K562 (cell line): ENCODE data around the gene KRTAP16-1.

Experiments used
- EP300 ChIP-seq: IDR thresholded peaks from 2 replicates; pipeline ENCODE4 v1.6.1; 2012; ENCODE audit warnings: low read length, improper control_type of control experiment
- EZH2 ChIP-seq: IDR thresholded peaks from 2 replicates; pipeline ENCODE4 v1.6.1; 2012; ENCODE audit warnings: low read depth, mild to moderate bottlenecking, inconsistent platforms, low read length, borderline replicate concordance
- HDAC2 ChIP-seq: fragments of 450-650 bp; IDR thresholded peaks from 2 replicates; pipeline ENCODE4 v1.6.1; 2016; ENCODE audit warnings: mild to moderate bottlenecking
- NFE2 ChIP-seq: IDR thresholded peaks from 2 replicates; pipeline ENCODE4 v1.6.1; 2014; ENCODE audit warnings: antibody characterized with exemption, low read depth
- POLR2A ChIP-seq: fragments of 450-650 bp; conservative IDR thresholded peaks from 2 replicates; pipeline ENCODE4 v1.6.1; 2016
- RAD21 ChIP-seq, 2 experiments: fragments of 250-450 bp in 1 of 2; fragments of 450-650 bp in 1 of 2; sonication (Bioruptor Pico) in 1 of 2; formaldehyde crosslinking in 1 of 2; IDR thresholded peaks in 1 of 2; conservative IDR thresholded peaks in 1 of 2; 2 replicates each; pipeline versions ENCODE4 v1.4.0 to v1.8.0; 2020 to 2022; ENCODE audit warnings: mild to moderate bottlenecking in 2 of 2, moderate library complexity in 1 of 2
- SIN3A ChIP-seq, 2 experiments: fragments of 150-350 bp in 1 of 2; IDR thresholded peaks; 2 replicates each; pipeline ENCODE4 v1.6.1; 2011 to 2016; ENCODE audit warnings: borderline replicate concordance in 2 of 2, low read depth in 2 of 2, low read length in 2 of 2, mild to moderate bottlenecking in 2 of 2, moderate library complexity in 2 of 2; ENCODE audit not compliant: control insufficient read depth in 1 of 2
- SLC30A9 ChIP-seq: fragments of 250-450 bp; sonication (Bioruptor Pico); IDR thresholded peaks from 2 replicates; pipeline ENCODE4 v1.8.0; 2022; ENCODE audit warnings: mild to moderate bottlenecking, moderate library complexity
- SMARCA5 ChIP-seq: fragments of 450-650 bp; IDR thresholded peaks from 2 replicates; pipeline ENCODE4 v1.6.1; 2016
- ZNF79 ChIP-seq: fragments of 250-450 bp; sonication (Bioruptor Pico); IDR thresholded peaks from 2 replicates; pipeline ENCODE4 v1.4.0; 2020; ENCODE audit warnings: low read depth, mild to moderate bottlenecking, moderate library complexity
- TF ChIP-seq, protein P1 (sequence below): fragments of 450-650 bp; formaldehyde crosslinking; IDR thresholded peaks from 2 replicates; pipeline ENCODE4 v1.4.0; 2020; ENCODE audit warnings: mild to moderate bottlenecking, moderate library complexity
- TF ChIP-seq, protein P2 (sequence below): fragments of 250-450 bp; sonication (Bioruptor Pico); IDR thresholded peaks from 2 replicates; pipeline ENCODE4 v1.5.1; 2021; ENCODE audit warnings: mild to moderate bottlenecking
- TF ChIP-seq, protein P3 (sequence below): sonication (generic); formaldehyde crosslinking; IDR thresholded peaks from 2 replicates; pipeline ENCODE4 v1.8.1; 2023; ENCODE audit warnings: mild to moderate bottlenecking, missing genetic modification reagents, moderate library complexity
- TF ChIP-seq, protein P4 (sequence below), 3 experiments: IDR thresholded peaks in 2 of 3; conservative IDR thresholded peaks in 1 of 3; 2 replicates each; pipeline ENCODE4 v1.5.1; 2011 to 2012; ENCODE audit warnings: low read length in 3 of 3, mild to moderate bottlenecking in 3 of 3, control low read depth in 2 of 3, improper control_type of control experiment in 1 of 3, inconsistent platforms in 1 of 3, low read depth in 1 of 3, mixed read lengths in 1 of 3, moderate library complexity in 1 of 3; ENCODE audit not compliant: insufficient read depth in 2 of 3

DNA sequence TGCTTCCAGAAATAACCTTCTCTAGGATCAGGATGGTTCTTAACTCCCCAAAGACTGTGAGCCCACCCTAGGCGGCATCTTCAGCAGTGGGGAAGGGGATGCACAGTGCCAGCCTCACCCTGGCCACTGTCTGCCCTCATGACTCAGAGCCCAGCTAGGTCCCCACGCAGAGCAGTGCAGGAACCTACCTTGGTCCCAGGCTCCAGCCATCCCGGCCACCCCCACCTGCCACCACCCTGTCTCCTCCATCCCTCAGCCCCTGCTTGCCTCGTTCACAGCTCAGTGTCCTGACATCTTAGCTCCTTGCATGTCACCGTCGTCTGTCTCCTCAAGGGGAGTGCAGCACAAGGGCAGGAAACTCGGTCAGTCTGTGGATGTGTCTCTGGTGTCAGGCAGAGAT is 22.5 kb upstream of the KRTAP16-1 start:
- TF ChIP-seq, protein P1, sequence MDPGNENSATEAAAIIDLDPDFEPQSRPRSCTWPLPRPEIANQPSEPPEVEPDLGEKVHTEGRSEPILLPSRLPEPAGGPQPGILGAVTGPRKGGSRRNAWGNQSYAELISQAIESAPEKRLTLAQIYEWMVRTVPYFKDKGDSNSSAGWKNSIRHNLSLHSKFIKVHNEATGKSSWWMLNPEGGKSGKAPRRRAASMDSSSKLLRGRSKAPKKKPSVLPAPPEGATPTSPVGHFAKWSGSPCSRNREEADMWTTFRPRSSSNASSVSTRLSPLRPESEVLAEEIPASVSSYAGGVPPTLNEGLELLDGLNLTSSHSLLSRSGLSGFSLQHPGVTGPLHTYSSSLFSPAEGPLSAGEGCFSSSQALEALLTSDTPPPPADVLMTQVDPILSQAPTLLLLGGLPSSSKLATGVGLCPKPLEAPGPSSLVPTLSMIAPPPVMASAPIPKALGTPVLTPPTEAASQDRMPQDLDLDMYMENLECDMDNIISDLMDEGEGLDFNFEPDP (CRISPR knock-in tag): no peak
- no peak for TF ChIP-seq EZH2
- TF ChIP-seq, protein P2, sequence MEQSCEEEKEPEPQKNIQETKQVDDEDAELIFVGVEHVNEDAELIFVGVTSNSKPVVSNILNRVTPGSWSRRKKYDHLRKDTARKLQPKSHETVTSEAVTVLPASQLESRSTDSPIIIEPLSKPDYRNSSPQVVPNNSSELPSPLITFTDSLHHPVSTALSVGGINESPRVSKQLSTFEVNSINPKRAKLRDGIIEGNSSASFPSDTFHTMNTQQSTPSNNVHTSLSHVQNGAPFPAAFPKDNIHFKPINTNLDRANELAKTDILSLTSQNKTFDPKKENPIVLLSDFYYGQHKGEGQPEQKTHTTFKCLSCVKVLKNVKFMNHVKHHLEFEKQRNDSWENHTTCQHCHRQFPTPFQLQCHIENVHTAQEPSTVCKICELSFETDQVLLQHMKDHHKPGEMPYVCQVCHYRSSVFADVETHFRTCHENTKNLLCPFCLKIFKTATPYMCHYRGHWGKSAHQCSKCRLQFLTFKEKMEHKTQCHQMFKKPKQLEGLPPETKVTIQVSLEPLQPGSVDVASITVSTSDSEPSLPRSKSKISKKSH (CRISPR knock-in tag): no peak
- no peak for TF ChIP-seq SMARCA5
- TF ChIP-seq, protein P3, sequence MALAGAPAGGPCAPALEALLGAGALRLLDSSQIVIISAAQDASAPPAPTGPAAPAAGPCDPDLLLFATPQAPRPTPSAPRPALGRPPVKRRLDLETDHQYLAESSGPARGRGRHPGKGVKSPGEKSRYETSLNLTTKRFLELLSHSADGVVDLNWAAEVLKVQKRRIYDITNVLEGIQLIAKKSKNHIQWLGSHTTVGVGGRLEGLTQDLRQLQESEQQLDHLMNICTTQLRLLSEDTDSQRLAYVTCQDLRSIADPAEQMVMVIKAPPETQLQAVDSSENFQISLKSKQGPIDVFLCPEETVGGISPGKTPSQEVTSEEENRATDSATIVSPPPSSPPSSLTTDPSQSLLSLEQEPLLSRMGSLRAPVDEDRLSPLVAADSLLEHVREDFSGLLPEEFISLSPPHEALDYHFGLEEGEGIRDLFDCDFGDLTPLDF (CRISPR knock-in tag): no peak
- TF ChIP-seq HDAC2: no peak
- no peak for TF ChIP-seq ZNF79 (CRISPR knock-in tag)
- no peak for TF ChIP-seq EP300
- TF ChIP-seq, protein P4, sequence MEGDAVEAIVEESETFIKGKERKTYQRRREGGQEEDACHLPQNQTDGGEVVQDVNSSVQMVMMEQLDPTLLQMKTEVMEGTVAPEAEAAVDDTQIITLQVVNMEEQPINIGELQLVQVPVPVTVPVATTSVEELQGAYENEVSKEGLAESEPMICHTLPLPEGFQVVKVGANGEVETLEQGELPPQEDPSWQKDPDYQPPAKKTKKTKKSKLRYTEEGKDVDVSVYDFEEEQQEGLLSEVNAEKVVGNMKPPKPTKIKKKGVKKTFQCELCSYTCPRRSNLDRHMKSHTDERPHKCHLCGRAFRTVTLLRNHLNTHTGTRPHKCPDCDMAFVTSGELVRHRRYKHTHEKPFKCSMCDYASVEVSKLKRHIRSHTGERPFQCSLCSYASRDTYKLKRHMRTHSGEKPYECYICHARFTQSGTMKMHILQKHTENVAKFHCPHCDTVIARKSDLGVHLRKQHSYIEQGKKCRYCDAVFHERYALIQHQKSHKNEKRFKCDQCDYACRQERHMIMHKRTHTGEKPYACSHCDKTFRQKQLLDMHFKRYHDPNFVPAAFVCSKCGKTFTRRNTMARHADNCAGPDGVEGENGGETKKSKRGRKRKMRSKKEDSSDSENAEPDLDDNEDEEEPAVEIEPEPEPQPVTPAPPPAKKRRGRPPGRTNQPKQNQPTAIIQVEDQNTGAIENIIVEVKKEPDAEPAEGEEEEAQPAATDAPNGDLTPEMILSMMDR (IDR thresholded peaks at IDR 0.05 in 2 of 3, conservative IDR thresholded peaks at IDR 0.05 in 1 of 3; ENCODE audit: insufficient read depth in 2 of 3, low read depth in 1 of 3, low read length in 3 of 3): no peak
- no peak for TF ChIP-seq POLR2A
- TF ChIP-seq SLC30A9 (CRISPR knock-in tag): no peak
- no peak for TF ChIP-seq SIN3A (IDR thresholded peaks at IDR 0.05; ENCODE audit: borderline replicate concordance in 2 of 2, control insufficient read depth in 1 of 2, low read depth in 2 of 2, low read length in 2 of 2)
- TF ChIP-seq NFE2: no peak
- no peak for TF ChIP-seq RAD21 (CRISPR knock-in tag; conservative IDR thresholded peaks at IDR 0.05 in 1 of 2, IDR thresholded peaks at IDR 0.05 in 1 of 2)
